ENCODE data around the gene LRTM2. TPM values are rescaled to one million over a fixed set of nuclear protein-coding genes. Genes with fewer than 3 reads are reported as not detected.
A peak's percentile ranks its signal among the peaks of the same experiment; 100 is the strongest.

Gene LRTM2
- total and polyA plus RNA-seq, 9 of the 15 experiments (the other 6 are each of a cell fraction or from before 2014, with no cell fraction given): 0.09 TPM; not detected in 8

DNA sequence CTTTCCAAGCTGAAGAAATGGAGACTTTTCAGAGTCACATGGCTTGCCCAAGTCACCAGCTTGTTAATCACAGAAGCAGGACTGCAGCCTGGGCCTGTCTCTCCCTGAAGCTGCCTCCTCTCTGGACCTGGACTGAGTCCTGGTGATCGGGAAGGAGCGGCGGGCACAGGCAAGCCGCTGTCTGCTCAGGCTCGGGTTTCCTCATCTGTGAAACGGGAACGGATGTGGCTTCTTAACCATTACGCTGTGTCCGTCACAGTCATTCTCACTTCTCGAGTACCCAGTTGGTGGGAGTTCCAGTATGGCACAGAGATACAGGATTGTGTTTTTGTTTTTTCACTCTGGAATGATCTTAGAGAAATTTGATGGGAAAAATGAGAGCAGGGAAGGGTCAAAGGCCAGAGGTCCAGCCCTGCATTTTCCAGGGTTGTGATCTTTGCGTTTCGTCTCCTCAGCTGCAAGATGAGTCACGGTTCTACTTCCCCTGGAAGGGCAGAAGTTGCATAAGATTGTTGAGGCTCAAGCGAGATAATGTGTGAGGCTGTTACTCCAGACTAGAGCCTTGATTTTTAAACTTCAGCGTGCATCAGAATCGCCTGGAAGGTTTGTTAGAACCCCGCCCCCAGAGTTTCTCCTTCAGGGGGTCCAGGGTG, 7.6 kb upstream of the LRTM2 start (continued):
- TF ChIP-seq, protein P1, sequence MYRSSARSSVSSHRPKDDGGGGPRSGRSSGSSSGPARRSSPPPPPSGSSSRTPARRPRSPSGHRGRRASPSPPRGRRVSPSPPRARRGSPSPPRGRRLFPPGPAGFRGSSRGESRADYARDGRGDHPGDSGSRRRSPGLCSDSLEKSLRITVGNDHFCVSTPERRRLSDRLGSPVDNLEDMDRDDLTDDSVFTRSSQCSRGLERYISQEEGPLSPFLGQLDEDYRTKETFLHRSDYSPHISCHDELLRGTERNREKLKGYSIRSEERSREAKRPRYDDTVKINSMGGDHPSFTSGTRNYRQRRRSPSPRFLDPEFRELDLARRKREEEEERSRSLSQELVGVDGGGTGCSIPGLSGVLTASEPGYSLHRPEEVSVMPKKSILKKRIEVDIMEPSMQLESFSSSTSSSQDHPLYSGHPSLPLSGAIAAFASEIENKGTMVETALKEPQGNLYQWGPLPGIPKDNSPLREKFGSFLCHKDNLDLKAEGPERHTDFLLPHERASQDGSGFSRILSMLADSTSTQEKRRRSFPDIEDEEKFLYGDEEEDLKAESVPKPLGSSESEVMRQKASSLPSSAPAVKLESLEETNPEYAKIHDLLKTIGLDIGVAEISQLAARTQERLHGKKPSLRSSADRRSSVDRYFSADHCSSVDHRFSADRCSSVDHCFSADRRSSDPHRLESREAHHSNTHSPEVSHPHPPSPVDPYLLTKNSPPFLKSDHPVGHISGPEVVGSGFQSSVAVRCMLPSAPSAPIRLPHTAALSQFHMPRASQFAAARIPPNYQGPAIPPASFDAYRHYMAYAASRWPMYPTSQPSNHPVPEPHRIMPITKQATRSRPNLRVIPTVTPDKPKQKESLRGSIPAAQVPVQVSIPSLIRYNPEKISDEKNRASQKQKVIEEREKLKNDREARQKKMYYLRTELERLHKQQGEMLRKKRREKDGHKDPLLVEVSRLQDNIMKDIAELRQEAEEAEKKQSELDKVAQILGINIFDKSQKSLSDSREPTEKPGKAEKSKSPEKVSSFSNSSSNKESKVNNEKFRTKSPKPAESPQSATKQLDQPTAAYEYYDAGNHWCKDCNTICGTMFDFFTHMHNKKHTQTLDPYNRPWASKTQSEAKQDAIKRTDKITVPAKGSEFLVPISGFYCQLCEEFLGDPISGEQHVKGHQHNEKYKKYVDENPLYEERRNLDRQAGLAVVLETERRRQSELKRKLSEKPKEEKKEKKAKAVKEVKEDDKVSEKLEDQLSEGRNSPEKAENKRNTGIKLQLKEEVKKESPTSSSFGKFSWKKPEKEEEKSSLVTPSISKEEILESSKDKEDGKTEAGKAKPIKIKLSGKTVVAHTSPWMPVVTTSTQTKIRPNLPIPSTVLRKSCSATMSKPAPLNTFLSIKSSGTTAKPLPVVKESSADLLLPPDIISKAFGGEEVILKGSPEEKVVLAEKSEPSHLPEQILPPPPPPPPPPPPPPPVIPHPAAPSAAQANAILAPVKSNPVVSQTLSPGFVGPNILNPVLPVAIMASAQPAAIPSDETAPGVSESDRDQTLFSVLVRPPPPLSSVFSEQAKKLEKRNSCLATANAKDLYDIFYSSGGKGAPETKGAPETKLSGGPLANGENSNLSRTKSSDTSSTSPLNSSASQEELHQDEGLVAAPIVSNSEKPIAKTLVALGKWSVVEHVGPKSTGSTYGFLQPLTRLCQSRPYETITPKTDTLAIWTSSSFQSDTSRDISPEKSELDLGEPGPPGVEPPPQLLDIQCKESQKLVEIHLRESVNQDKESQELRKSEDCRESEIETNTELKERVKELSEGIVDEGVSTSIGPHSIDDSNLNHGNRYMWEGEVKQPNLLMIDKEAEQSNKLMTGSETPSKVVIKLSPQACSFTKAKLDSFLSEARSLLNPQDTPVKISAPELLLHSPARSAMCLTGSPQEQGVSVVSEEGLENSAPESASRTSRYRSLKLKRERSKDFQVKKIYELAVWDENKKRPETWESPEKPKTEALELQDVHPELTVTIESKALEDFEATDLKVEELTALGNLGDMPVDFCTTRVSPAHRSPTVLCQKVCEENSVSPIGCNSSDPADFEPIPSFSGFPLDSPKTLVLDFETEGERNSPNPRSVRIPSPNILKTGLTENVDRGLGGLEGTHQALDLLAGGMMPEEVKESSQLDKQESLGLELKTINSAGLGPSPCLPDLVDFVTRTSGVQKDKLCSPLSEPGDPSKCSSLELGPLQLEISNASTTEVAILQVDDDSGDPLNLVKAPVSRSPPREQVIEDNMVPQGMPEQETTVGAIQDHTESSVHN (IDR thresholded peaks at IDR 0.05; ENCODE audit: borderline replicate concordance in 1 of 2, low read depth in 1 of 2): peak in 1 of 2 experiments; percentile 80; a peak in 1 of 4 replicates
- TF ChIP-seq SOX6 (IDR thresholded peaks at IDR 0.05) (0 out of 2 replicates have a peak, but pooled peaks have one; percentile 12), ARID1B (IDR thresholded peaks at IDR 0.05) (peak; percentile 82), ZFP36 (IDR thresholded peaks at IDR 0.05; ENCODE audit: low read depth, low read length, partially characterized antibody) (peak; percentile 18), SRSF9 (IDR thresholded peaks at IDR 0.05; ENCODE audit: borderline replicate concordance, low read depth, low read length) (no peak), ZNF239 (CRISPR knock-in tag; IDR thresholded peaks at IDR 0.05) (no peak), CTBP1 (IDR thresholded peaks at IDR 0.05; ENCODE audit: borderline replicate concordance) (peak; percentile 60), EP300 (IDR thresholded peaks at IDR 0.05; ENCODE audit: low read length) (peak; percentile 62), RBM39 (optimal IDR thresholded peaks at IDR 0.05; ENCODE audit: low read depth, low read length) (no peak), ZNF589 (CRISPR knock-in tag; IDR thresholded peaks at IDR 0.05; ENCODE audit: low read depth) (peak; percentile 63; the same call in 1 of the 2 replicates), ZC3H4 (CRISPR knock-in tag; IDR thresholded peaks at IDR 0.05; ENCODE audit: borderline replicate concordance) (no peak), PHB (CRISPR knock-in tag; IDR thresholded peaks at IDR 0.05) (no peak), NR2C2 (CRISPR knock-in tag; IDR thresholded peaks at IDR 0.05) (no peak), NR2C2 (tag; IDR thresholded peaks at IDR 0.05) (peak; percentile 97), ZNF444 (CRISPR knock-in tag; IDR thresholded peaks at IDR 0.05) (no peak)
- TF ChIP-seq, protein P2, sequence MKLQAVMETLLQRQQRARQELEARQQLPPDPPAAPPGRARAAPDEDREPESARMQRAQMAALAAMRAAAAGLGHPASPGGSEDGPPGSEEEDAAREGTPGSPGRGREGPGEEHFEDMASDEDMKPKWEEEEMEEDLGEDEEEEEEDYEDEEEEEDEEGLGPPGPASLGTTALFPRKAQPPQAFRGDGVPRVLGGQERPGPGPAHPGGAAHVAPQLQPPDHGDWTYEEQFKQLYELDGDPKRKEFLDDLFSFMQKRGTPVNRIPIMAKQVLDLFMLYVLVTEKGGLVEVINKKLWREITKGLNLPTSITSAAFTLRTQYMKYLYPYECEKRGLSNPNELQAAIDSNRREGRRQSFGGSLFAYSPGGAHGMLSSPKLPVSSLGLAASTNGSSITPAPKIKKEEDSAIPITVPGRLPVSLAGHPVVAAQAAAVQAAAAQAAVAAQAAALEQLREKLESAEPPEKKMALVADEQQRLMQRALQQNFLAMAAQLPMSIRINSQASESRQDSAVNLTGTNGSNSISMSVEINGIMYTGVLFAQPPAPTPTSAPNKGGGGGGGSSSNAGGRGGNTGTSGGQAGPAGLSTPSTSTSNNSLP (IDR thresholded peaks at IDR 0.05; ENCODE audit: borderline replicate concordance, low read depth, low read length): no peak
- TF ChIP-seq, protein P3, sequence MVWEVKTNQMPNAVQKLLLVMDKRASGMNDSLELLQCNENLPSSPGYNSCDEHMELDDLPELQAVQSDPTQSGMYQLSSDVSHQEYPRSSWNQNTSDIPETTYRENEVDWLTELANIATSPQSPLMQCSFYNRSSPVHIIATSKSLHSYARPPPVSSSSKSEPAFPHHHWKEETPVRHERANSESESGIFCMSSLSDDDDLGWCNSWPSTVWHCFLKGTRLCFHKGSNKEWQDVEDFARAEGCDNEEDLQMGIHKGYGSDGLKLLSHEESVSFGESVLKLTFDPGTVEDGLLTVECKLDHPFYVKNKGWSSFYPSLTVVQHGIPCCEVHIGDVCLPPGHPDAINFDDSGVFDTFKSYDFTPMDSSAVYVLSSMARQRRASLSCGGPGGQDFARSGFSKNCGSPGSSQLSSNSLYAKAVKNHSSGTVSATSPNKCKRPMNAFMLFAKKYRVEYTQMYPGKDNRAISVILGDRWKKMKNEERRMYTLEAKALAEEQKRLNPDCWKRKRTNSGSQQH (CRISPR knock-in tag; IDR thresholded peaks at IDR 0.05): no peak

All from K562 (cell line).